GM19455 (cell line): ENCODE results near the gene DPYSL5.

Source experiments
- ATAC-seq: cut with Tn5 transposase; IDR thresholded peaks from one replicate; pipeline ENCODE4 v1.9.1; 2021; ENCODE audit not compliant: unreplicated experiment

The DPYSL5 gene

DNA sequence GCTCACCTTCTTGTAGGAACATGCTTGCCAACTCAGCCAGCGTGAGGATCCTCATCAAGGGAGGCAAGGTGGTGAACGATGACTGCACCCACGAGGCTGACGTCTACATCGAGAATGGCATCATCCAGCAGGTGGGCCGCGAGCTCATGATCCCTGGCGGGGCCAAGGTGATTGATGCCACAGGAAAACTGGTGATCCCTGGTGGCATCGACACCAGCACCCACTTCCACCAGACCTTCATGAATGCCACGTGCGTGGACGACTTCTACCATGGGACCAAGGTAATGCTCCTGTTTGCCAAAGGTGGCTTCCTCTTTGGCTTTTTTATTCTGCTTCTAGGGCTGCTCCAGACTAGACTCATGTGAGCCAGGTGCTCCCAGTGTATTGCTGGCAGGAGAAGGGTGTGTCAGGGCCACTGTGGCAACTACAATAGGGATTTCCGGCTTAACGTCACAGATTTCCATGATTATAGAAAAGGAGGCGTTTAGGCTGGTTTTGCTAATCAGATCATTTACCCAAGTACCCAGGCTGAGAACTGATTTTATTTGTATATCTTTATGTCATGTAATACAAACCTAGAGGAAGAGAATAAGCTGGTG is 50.6 kb downstream of the DPYSL5 start:
- no peak for ATAC-seq

DNA sequence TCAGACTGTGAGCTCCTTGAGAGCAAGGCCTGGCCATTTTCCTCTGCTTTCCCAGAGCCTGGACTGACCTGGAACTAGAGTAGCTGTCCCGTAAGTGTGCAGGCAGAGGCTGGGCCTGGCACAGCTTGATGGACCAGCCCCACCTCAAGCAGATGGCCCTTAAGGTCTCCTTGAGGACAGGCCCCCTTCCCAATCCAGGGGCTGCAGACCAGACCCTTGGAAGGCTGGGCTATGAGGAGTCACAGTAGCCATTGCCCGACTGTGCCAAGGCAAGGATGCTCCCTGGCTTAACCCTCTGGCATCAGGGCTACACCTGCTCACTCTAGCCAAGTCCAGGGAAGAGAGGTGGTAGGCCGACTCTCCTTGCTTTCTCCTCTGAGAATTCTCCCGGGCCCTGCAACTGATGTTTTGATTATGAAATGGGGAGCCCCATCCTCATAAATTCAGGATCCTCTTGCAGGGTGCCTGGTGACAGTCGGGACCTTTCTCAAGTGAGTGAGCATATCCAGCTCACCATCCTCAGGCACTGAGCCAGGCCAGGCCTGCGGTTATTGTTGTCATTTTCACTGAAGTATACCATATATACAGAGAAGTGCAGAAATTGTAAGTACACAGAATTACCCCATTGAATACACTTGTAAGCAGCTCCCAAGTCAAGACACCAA is 51.7 kb downstream of the DPYSL5 start:
- ATAC-seq, result no peak

DNA sequence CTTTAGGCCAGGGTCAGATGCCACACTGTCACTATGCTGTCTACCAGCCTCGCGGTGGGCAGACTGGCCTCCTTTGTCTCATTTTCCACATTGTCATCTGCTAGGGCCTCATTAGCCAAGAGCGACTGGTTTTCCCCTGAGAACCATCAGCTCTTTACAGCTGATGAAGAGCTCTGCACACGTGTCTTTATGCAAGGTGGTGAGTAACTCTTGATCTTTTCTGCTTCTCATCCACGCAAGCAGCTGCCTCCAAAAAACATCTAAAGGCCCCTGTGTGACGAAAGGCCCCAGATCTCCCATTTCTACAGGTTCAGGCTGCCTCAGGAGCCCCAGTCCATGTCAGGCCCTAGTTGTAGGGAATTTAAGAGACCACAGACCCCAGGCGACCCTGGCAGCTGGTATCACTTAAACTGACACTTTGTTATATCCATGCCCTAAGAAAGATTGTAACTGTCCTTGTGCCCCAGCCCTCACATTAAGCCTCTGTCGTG is 52.9 kb downstream of the DPYSL5 start:
- ATAC-seq, result no peak

GRCh38 chr2:26901326-26902183 is 53.6 kb downstream of the DPYSL5 start:
- ATAC-seq, result no peak

GRCh38 chr2:26903676-26904075 is 55.7 kb downstream of the DPYSL5 start:
- no peak for ATAC-seq

- ATAC-seq, result no peak
These were observed 56.9 kb downstream of the DPYSL5 start for GRCh38 chr2:26904839-26905238.

DNA sequence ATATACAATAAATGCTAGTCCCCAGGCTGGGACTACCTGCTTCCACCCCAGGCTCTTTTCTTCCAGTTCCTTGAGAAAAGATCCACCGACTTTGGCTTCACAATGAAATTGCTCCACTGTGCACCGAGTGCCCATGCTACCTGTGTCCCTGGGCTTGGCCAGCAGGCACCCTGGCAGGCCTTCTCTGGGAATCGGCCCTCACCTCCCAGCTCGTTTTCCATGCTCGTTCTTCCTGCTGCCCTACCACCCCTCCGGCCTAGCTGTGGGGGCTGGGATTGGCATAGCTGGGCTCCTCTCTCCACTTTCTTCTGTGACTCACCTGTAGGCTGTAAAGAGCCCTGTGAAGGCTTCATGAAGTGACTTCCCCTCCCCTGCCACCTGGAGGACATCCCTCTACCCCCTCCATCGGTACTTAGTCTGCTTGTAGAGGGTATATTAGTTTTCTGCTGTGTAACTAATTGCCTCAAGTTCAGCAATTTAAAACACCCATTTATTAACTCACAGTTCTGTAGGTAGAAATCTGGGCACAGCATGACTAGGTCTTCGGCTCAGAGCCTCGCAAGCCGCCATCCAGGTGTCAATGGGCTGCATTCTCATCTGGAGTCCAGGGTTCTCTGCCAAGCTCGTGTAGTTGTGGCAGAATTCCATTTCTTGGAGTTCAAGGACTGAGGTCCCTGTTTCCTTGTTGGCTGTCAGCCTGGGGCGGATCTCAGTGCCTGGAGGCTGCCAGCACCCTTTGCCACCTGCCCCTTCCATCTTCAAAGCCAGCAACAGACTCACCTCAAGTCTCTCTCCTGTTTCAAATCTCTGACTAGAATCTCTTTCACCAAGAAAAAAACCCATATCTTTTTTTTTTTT is 57.6 kb downstream of the DPYSL5 start:
- ATAC-seq, result no peak

GRCh38 chr2:26907416-26907815 is 59.5 kb downstream of the DPYSL5 start:
- no peak for ATAC-seq

DNA sequence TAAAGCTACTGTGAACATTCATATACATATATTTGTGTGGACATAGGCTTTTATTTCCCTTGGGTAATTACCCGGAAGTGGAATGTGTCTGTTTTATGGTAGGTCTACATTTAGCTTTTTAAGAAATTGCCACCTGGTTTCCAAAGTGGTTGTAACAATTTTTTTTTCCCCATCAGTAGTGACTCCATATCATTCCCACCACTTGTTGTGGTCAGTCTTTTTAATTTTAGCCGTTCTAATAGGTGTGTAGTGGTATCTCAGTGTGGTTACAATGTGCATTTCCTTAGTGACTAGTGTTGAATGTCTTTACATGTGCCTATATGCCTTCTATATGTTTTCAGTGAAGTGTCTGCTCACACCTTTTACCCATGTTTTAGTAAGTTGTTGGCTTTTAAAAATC is 62.2 kb downstream of the DPYSL5 start:
- no peak for ATAC-seq

GRCh38 chr2:26911911-26912861 is 64.3 kb downstream of the DPYSL5 start:
- ATAC-seq, result no peak

GRCh38 chr2:26913606-26913998 is 65.7 kb downstream of the DPYSL5 start:
- ATAC-seq, result no peak

DNA sequence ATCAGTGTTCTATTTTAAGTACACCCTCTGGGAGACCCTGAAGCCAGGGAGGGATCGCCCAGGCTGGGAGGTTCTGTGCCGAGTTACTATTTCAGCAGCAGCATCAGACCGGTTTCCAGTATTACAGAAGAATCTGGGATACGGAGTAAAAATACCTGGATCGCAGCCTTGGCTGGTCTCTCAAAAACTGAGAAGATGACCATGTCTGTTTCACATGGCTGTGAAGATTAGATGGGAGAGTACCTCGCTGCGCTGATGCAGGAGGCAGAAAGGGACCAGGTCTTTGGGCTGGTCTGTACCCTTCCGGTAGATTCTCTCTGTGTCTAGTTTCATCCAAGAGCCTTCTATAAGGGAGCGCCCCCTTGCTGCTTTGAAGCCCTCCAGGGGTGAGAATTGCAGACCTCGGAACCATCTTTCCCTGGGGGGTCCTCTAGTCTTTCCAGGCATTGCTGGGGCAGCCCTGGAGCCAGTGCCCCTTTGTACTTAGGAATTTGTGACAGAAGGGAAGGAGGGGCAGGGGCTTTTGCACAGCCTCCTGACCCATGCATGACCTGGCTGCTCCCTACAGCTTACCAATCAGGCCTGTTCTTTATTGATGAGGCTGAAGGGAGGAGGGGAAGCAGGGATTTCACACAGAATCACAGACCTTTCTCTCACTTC is 66.2 kb downstream of the DPYSL5 start:
- no peak for ATAC-seq

GRCh38 chr2:26914659-26915310 is 66.9 kb downstream of the DPYSL5 start:
- ATAC-seq, result no peak

DNA sequence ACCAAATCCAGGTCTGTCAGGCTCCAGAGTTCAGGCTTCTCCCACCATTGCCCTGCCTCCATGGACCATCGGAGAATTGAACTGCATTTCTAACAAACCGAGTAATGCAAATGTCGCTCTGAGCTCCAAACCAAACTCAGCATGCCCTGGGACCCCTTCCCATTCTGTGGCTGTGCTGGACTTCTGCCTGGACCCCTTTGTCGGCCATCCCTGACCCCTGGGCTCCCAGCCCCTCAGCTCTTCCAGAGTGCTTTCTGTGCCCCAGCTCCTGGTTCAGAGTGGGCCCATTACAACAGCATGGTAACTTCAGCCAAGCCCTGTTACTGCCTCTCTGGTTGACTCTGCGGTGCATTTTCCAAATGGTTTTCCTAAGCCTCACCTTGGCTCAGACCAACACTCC is 67.4 kb downstream of the DPYSL5 start:
- ATAC-seq, result no peak

GRCh38 chr2:26916128-26916692 is 68.3 kb downstream of the DPYSL5 start:
- ATAC-seq, result no peak

DNA sequence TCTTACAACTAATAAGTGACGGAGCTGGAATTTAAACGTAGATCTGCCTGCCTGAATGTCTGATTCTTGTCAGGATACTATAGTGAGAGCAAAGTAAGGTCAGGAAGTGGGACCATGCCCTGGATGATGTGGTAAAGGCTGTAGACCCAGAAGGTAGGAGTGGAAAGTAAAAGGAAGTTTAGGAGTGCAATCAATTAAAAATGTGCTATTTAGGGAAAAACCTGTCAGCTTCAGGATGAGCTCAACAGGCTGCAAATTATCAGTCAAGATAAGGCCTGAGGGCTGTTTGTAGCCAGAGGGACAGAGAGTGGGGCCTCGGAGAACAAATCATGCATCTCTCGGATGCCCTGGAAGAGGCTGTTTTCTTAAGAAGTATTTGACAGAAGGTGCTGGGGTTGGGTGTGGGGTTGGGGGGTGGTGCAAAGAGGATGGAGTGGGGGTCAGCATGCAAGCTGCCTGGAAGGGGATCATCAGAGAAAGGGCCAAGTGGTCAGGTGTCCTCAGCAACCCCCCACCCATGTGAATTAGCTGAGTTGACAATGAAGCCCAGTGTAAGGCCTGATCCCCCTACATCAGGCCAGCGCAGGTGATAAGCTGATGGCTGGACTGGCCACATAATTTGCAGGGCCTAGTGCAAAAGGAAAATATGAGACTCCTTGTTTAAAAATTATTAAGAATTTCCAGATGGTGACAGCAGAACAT is 69.4 kb downstream of the DPYSL5 start:
- no peak for ATAC-seq

DNA sequence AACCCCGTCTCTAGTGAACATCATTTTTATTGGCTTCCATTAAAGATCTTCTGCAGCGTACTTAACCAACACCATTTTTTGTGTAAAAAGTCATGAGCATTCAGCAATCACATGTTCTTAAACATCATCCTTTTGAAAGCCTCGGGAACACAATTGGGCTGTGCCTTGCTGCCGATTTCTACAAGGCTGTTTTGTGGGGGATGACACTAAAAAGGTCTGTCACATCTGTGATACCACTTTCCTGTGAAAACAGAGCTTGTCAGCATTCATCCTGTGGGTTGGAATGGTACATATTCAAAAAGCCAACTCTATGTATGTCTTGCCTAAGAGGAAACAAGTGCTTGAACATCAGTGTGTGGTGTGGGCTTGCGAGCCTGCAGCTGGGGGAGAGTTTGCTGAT is 73.4 kb downstream of the DPYSL5 start:
- ATAC-seq, result no peak
